NCI-H2196 treated with DMSO at 0.1 percent for 48 hours (cell line): ENCODE data around the gene PANK1.
"Not testable (repeated sequence)": the region's sequence is repeated elsewhere in the genome, so short reads cannot be mapped to it uniquely, and the experiment has no call there.

Experiments used
- DNase-seq: peaks from one replicate; lab custom pipeline; 2025; ENCODE audit not compliant: unreplicated experiment; lab: John Stamatoyannopoulos, UW

The PANK1 gene

GRCh38 chr10:89621438-89621837, 23.6 kb downstream of the PANK1 start:
- no peak for DNase-seq

DNA sequence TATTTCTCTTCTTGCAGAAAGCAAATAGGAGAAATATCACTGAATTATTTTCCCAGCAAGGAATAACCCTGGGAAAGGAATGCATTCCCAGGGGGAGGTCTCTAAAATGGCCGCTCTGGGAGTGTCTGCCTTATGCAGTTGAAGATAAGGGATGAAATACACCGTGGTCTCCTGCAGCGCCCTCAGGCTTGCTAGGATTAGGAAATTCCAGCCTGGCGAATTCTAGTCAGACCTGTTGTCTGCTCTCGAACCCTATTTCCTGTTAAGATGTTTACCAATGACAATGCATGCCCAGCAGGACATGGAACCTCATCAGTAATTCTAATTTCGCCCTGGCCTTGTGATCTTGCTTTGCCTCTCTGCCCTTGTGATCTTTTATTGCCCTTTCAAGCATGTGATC, 24.7 kb downstream of the PANK1 start:
- not testable (repeated sequence) for DNase-seq

DNA sequence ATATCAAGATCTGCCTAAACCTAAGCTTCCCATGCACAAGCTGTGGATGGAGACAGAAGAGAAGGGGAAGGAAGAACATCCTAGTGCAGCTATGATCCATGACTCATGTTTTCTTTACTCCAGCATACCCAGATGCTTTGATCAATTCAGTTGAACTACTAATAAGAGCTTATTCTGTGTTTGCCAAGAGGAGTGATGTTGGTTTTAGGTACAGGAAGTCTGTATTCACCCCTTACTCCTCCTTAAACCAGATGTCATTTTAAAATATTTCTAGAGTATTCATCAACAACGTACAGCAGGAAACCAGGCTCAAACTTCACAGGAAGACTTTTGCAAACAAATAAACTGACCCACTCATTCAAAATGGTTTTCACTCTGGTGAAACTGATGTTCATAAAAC, 29.2 kb downstream of the PANK1 start:
- DNase-seq, result no peak

- no peak for DNase-seq
Observed at GRCh38 chr10:89615112-89615511, 29.9 kb downstream of the PANK1 start.

- DNase-seq, result no peak
Observed at GRCh38 chr10:89613582-89613981, 31.5 kb downstream of the PANK1 start.

- no peak for DNase-seq
Observed at GRCh38 chr10:89611282-89611681, 33.8 kb downstream of the PANK1 start.

- DNase-seq, result no peak
Observed at GRCh38 chr10:89609833-89610346, 35.2 kb downstream of the PANK1 start.

GRCh38 chr10:89604200-89604599, 40.8 kb downstream of the PANK1 start:
- no peak for DNase-seq

DNA sequence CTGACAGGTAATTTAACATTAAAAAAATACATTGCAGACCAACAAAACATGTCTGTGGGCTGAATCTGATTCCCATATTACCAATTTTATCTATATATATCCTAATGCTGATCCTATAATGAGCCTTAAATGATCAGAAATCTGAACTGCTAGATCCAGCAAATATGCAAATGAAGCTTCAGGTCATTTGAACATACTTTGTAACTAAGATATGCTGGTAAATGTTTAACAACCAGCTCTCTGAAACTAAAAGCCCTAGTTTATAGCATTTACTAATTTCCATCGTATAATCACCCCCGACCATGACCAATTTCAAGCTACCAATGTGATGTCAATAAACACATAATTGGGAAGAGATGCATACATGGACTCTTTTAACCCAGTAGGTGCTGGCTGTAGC, 42.1 kb downstream of the PANK1 start:
- DNase-seq, result no peak

- DNase-seq, result no peak
Observed at GRCh38 chr10:89601728-89602361, 43.2 kb downstream of the PANK1 start.

DNA sequence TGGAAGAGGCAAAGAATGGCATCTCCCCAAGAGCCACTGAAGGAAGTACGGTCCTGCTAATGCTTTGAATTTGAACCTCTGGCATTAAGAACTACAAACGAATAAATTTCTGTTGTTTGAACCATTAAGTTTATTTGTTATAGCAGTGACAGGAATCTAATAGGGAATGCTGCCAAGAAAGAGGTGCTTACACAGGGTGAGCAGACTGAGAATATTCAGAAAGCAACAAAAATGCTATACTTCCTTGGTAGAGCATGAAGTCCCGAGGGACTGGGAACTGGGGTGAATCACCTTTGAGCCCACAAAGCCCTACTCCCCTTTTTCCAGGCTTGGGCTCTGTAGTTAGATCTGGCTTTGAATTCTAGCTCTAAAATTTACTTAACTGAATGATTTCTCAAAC, 45.0 kb downstream of the PANK1 start:
- no peak for DNase-seq

- no peak for DNase-seq
Observed at GRCh38 chr10:89593043-89593442, 52.0 kb downstream of the PANK1 start.

DNA sequence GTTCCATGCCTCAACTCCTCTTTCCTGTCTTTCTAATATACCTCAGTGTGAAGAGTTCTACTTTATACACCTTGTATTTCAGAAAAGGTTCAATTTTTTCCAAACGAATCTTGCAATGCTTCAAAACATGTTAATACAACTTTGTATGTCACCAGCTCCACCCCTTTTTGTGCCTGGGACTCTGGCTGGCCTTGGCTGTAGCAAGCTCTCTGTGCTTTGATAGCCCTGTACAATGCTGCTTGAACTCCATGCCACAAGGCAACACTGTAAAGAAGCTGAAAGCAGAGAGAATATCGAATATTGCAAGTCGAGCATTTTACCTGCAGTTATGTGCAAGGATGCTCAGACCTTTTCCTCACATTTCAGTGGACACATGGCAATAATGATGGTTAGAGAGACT, 52.5 kb downstream of the PANK1 start:
- DNase-seq, result no peak

DNA sequence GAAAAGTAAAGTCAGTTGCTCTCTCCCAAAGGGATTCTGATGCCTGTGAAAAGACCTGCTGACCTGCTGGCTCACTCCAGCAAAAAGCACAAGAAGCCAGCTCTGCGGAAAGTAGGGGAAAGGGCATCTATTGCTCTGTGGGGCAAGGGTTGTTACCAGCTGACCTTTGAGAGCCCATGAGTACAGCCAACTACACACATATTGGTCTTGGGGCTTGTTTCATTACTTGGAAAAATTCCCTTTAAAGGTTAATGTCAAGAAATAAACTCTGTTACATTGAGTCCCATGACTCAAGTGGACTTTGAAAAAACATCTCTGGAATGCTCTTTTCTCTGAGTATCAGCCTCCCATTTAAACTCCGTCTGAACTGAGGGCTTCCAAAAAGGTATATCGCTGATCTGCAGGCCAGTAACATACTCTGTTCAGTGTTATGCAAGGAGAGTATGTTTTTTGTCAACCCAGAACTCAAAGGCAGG, 53.2 kb downstream of the PANK1 start:
- DNase-seq, result no peak

DNA sequence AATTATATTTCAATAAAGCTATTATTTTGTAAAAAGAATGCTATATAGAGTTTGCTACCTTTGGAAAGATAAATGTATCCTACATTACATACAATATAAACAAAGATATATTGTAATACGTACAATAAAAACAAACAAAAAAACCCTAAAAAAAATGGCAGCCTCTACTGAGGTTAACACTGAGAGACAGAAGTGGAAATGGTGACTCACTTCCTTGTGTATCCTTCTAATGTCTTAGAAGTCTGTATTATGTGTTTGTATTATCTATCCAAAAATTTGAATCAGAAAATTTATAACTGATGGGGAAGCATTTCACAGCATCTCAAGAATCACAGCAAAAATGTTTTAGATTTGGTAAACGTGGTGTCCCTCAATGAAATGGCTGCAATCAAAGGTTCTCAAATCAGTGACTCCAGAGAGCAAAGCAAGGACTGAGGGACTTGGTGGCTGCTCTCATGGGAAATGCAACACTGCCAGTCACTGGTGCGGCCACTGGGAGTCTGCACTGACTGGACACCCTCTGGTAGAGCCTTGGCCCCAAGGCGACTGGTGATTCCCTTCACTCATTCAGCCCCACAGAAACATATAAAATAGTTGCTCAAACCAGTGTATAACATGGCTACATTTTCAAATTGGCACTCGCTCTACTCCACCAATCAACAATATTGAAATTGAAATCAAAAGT, 53.8 kb downstream of the PANK1 start:
- DNase-seq, result no peak

DNA sequence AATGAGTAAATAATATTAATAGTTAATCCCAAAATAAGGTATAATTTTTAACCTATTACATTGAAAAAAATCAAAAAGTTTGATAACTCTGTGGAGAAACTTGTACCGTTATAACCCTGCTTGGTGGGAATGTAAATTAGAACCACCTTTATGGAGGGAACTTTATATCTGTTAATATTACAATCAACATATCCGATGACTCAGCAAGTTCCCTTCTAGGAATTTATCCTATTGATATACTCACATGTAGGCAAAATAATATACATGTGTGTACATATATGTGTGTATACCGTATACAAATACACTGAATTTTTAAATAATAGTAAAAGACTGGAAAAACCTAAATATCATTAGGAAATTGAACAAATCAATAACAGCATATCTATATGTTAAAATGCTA, 54.7 kb downstream of the PANK1 start:
- DNase-seq, result no peak

- DNase-seq, result no peak
Observed at GRCh38 chr10:89589101-89589720, 55.8 kb downstream of the PANK1 start.

DNA sequence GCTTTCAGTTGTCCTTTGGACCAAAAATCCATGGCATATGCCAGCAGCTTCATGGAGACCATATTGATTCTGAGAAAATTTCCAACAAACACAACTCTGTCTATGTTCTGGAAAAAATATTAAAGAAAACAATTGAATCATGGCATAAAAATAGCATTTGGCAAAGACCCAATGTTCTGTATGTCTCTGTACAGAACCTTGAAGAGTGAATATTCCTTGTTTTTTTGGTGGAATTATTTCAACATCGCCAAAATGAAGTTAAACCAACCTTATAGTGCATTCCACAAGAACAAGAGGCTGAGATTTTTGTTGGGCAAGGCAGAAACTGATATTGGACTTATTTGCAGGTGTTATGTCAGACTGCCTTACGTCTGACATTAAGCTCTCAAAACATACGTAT, 56.4 kb downstream of the PANK1 start:
- DNase-seq, result no peak

DNA sequence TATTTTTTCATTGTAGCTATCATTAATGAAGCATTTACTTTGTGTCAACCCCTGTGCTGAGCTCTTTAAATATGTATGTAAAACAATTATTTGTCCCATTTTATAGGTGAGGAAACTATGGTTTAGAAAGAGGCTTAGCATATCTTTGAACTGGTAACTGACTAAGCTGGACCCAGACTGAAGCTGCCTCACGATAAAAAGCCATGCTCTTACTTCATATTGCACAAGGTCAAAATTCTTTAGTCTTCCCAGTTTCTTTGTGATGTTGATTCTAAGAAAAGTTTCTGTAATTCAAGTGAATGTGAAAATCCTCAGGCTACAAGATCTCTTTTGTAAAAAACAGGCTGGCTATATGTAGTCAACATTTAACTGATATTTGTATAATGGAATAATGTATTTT, 63.0 kb downstream of the PANK1 start:
- no peak for DNase-seq

DNA sequence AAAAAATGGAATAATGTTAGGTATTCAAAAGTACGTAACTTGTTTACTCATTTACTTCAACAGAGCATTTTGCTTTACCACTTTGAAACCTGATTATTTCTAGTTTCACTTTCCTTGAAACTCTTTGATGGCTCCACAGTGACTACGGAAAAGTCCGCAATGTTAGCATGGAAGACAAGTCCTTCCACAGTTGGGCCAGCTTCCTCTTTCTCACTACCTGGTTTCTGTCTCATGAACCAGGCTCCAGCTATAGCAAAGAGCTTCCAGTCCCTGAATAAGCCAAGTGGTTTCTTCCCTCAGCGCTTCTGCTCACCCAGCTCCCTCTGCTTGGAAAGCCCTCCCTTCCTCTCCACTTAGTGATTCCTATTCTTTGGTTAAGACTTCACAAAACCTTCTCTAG, 64.8 kb downstream of the PANK1 start:
- no peak for DNase-seq

GRCh38 chr10:89576696-89577095, 68.3 kb downstream of the PANK1 start:
- DNase-seq, result no peak

DNA sequence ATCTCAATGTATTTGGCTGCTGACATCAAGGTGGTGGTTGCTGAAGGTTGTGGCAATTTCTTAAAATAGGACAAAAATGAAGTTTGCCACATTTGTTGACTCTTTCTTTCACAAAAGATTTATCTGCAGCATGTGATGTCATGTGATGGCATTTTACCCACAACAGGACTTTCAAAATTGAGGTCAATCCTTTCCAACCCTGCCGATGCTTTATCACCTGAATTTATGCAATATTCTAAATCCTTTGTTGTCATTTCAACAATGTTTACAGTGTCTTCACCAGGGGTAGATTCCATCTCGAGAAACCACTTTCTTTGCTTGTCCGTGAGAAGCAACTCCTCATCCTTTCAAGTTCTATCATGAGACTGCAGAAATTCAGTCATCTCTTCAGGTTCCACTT, 69.0 kb downstream of the PANK1 start:
- no peak for DNase-seq
